HG03175 (cell line): ENCODE measurements around the gene GLRX2.
A peak's percentile ranks its signal among the peaks of the same experiment; 100 is the strongest.
"Not testable (repeated sequence)": the region's sequence is repeated elsewhere in the genome, so short reads cannot be mapped to it uniquely, and the experiment has no call there.

Experiments
- ATAC-seq: cut with Tn5 transposase; IDR thresholded peaks from one replicate; pipeline ENCODE4 v1.9.1; 2021; ENCODE audit warnings: mild to moderate bottlenecking, moderate library complexity; ENCODE audit not compliant: unreplicated experiment

Gene GLRX2, protein sequence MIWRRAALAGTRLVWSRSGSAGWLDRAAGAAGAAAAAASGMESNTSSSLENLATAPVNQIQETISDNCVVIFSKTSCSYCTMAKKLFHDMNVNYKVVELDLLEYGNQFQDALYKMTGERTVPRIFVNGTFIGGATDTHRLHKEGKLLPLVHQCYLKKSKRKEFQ

DNA sequence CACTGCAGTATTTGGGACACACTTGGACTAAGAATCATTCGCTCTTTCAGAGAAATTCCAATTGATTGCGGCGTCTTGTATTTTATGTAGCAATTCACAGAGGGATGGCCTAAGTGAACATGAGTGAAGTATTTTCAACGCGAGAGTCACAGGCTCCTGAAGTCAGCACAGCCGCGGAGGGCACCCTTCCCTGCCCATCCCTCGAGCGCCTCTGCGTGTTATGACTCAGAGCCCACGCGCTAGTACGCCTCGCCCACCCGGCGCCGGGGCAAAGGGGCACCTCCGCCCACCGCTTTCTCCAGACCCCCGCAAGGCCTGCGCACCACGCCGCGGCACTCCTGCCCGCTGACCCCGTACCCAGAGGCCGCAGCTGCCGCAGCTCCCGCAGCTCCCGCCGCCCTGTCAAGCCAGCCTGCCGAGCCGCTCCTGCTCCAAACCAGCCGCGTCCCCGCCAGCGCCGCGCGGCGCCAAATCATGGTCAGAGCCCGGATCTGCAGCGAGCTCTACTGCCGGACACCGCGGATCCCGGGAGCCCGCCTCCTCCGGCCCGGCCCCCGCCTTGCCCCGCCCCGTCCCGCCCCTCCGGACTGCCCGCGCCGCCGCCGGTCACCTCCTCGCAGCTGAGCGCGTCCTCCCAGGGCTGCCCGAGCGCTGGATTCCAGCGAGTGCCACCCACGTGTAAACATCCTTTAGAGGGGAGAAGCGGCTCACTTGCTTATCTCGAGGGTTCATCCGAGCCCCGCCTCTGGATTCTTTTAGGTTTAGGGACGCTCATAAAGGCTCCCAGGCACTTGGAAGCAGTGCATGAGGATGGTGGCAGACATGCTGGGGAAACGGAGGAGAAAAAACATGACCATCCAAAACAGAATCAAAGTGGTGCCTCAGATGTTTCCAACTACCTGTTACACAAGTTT lies at the start of gene GLRX2:
GLRX2 (minus strand) TSS at position 508 of the 914 bp plus-strand sequence; CDS start at position 476, 32 bp downstream.
- peak; percentile 89 for ATAC-seq

DNA sequence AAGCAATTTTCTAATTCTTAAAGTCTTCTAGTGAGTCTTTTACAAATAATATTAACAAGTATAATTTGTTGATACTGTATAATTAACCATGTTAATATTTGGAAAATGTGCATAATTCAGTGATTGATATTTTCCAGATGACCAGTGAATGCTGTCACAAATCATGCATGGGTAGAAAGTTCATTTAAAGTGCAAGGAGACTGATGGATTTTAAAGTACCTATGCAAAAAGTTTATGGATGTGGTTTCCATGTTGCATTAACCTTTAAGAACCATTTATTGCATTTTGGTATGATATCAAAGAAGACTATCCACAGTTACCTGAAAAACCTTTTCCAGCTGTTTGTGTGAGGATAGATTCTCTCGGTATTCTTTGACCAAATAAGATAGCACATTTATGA lies 39.8 kb upstream of the GLRX2 start:
- ATAC-seq, result no peak

DNA sequence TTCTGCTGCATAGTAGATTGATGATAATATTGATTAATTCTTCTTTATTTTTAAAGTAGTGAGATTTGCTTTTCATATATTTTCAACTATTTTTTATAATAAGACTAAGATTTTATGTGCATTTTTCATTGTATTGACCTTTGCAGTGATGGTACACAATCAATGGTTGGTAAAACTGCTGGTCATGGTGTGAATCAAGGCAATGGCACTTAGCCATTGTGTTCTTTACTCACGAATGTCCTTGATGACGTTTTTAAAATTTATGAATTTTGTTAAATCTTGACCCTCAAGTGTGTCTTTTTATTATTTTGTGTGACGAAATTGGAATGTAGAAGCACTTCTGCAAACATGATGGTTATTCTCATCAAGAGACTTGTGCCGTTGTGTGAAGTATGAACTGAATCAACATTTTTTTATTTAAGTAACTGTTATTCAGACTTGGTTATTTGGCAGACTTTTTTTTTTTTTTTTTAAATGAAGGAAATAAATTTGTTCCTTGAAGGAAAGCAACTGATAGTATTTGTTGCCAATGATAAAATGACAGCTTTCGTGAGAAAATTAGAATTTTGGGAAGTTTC lies 39.2 kb upstream of the GLRX2 start:
- no peak for ATAC-seq

DNA sequence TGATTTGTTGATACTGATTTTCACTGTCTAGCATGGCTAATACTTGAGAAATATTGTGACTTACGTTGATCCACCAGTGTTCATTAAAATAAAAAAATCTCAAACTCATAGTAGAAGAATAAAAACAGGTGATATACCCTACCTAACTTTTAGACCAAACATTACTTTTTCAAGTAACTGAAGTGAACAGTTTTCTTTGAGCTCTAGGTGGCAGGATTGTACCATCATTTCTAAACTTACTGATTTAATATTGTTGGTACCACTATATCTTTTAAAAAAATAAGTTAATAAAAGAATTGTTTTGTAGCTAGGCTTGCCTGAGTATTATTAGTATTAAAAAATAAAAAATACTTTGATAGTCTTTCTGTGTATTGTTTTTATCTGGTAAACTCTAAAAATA lies 38.1 kb upstream of the GLRX2 start:
- no peak for ATAC-seq

DNA sequence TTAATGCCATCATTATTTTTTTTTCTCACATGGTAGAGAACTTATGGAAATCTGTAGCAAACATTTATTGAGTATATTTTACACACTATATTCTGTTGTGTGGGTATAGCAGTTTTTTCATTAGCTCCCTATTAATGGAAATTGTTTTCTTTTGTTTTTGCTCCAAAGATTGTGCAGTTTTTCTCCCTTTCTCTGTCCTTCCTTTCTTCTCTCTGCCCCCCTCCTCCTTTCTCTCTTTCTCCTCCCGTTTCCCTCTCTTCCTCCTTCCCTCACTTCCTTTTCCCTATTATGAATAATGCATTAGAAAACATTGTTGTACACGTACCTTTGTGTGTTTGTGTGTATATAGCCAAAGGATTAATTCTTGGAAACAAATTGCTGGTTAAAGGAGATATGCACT lies 37.2 kb upstream of the GLRX2 start:
- no peak for ATAC-seq

DNA sequence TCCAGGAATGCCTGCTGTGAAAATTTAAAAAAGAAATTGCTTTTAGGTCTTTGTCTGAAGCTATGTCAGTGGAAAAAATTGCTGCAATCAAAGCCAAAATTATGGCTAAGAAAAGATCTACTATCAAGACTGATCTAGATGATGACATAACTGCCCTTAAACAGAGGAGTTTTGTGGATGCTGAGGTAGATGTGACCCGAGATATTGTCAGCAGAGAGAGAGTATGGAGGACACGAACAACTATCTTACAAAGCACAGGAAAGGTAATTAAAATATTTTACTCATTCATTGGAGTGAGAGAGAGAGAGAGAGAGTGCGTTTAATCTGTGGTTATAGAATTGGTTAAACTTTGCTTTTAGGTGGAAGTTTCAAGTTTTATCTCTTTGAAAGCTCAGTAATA lies 36.6 kb upstream of the GLRX2 start:
- no peak for ATAC-seq

DNA sequence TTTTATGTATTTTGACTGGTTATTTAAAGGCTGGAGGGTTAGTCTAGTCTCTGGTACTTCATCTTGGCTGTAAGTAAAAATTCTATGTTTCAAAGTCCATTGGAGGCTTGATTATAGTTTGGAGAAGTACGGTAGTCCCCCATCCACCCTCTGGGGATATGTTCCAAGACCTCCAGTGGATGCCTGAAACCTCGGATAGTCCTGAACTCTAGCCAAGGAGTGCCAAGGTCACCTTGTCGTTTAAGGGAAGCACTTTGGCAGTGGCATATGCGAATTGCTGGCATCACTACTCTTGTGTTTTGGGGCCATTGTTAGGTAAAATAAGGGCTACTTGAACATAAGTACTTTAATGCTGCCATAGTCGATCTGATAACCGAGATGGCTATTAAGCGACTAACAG lies 35.0 kb upstream of the GLRX2 start:
- no peak for ATAC-seq

DNA sequence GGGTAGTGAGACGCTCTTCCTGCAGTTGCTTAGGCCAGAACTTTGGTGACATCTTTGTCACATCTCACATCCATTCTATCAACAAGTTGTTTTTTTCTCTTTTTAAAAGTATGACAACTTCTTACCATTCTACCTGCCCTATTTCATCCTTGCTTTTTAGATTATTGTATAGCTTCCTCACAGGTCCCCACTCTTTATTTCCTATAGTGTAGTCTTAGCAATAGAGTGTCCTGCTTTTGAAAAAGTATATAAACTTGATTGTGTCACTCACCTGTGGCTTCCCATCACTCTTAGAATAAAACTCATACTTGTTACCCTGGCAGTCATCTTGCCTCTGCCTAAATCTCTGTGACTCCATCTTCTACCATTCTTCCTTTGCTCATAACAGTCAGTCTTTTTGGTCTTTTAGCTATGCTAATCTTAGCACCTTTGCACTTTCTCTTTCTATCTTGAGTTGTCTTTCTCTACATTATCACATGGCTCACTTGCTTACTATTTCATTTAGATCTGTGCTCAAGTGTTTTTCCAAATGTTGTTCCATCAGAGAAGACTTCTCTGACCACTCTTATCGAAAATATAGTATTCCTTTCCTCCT lies 26.1 kb upstream of the GLRX2 start:
- no peak for ATAC-seq

DNA sequence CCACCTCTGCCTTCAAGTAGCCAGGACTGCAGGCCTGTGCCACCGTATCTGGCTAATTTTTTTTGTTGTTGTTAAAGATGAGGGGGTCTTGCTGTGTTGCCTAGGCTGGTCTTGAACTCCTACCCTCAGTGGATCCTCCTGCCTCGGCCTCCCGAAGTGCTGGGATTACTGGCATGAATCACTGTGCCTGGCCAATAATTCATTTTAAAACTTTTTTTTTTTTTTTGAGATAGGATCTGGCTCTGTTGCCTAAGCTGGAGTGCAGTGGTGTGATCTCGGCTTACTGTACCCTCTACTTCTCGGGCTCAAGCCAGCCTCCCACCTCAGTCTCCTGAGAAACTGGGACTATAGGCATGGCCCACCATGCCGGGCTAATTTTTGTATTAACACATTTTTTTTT lies 20.2 kb upstream of the GLRX2 start:
- ATAC-seq, result no peak

DNA sequence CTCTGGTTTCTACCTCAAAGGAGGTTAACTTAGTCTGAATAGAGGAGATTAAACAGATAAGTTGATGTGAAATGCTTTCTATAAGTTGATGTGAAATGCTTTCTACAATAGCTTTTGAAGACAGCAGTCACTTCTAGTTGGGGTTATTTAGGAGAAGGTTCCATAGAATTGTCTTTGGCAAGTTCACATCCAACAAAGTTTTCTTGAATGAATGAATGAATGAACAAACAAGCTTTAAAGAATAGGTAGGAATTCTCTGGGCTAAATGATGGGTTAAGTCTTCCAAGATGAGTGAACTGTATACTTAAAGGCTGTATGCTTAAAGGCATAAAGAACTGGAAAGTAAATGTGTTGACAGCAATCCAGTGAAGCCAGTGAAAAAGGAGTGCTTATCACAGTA lies 18.5 kb upstream of the GLRX2 start:
- no peak for ATAC-seq

DNA sequence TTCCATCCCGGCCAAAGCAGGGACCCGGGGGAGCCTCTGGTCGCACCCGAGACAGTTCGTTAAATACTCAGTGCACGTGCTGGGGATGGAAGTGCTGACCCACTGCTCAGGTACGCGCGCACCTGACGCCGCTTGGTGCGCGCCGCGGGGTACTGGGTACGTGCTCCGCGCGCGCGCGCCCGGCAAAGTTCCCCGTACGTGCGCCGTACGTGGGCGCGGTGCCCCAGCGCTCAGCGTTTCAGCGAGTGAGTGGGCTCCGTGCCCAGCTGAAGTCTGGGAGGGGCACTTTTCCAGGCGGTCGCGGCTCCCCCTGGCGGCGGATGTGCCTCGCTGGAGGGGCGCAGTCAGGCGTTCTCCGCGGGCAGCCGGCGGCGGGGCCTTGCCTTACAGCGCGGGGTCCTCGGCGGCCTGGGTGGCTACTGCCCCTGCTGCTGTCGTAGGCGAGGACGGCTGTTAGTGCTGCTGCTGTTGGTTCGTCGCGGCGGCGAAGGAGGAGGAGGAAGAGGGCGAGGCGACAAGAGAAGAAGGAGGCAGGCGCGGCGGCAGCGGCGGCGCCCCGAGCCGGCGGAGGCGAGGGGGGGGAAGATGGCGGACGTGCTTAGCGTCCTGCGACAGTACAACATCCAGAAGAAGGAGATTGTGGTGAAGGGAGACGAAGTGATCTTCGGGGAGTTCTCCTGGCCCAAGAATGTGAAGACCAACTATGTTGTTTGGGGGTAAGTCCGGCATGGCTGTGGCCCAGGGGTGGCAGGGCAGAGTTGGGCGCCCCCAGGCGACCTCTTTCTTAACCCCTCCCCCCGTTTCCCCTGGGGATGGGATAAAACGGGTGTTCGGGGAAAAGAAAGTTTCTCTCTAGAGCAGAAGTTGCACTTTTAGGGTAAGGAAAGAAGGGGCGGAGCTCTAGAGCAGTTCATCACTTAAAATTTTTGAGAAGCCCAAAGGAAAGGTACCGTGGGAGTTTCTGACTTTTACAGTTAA lies 16.7 kb upstream of the GLRX2 start, which contains the start of gene CDC73:
CDC73 (plus strand) TSS at position 416 of the 978 bp plus-strand sequence; CDS start at position 586, 170 bp downstream.
- peak; percentile 94 for ATAC-seq

DNA sequence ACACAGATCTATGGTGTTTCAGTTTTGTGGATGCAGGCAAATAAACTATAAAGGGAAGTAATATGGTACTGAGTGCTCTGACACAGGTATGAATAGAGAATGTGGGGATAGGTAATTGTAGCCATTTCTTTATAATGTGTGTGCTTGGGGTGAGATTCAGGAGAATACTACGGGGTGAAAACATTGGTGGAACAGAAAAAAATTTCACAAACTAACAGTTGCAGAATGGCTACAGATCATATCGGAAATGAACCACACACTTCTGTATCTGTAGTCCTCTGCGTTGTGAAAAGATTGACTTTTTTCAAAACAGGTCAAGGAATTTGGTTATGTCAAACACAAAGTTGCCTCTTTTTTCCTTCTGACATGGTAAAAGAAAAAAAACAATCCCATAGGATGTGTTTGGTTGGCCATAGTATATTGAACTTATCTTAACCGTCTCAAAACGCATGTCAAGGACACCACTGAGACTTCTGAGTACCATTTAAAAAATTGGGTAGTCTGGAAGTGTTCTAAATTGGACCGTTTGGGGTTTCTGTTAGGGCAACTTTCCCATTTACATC lies 15.5 kb upstream of the GLRX2 start:
- ATAC-seq, result no peak

DNA sequence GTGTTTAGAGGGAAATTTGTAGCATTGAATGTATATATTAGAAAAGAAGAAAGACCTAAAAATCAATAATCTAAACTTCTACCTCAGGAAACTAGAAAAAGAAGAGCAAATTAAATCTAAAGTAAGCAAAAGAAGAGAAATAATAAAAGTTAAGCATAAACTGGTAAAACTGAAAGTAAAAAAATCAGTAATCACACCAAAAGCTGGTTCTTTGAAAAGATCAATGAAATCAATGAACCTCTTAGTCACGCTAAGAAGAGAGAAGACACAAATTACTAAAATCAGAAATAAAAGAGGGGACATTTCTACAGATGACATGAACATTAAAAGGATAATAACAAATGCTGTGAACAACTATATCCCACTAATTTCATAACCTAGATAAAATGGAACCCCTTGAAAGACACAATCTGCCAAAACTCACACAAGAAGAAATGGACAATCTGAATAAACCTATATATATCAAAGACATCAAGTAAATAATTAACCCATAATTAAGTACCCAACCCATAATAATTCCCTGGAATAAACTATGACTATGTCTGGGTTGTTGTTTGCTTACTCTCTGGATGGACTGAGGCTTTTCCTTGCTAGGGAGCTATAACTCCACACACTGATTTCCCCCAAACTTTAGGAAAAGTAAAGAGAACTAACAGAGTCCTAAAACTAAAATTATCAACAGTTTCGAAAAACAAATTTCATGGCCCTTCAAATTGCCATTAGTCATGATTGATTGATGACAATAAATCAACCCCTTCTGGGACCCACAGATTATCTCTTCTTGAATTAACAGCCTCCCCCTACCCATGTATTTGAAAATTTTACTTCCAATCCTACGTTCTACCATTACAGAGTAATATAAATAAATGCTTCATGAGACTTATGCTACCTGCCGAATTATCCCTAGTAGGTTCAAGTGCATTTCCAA lies 13.9 kb upstream of the GLRX2 start:
- ATAC-seq, result no peak

DNA sequence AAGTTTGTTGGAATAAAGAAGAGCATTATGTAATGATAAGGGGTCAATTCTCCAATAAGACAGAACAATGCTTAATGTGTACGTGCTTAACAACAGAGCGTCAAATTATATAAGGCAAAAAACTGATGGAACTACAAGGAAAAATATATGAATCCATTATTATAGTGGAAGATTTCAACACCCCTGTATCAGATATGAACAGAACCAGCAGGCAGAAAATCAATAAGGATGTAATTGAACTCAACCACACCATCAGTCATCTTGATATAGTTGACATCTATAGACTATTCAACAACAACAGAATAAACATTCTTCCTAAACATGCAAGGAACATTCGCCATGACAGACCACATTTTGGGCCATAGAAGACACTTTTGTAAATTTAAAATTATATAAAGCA lies 13.0 kb upstream of the GLRX2 start:
- ATAC-seq, result no peak

DNA sequence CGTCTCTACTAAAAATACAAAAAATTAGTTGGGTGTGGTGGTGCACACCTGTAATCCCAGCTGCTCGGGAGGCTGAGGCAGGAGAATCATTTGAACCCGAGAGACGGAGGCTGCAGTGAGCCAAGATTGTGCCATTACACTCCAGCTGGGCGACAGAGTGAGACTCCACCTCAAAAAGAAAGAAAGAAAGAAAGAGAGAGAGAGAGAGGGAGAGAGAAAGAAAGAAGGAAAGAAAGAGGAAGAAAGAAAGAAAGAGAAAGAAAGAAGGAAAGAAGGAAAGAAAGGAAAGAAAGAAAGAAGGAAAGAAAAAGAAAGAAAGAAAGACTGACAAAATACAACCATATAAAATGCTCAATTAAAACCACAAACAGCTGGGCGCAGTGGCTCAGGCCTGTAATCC lies 12.0 kb upstream of the GLRX2 start:
- ATAC-seq, result not testable (repeated sequence)

DNA sequence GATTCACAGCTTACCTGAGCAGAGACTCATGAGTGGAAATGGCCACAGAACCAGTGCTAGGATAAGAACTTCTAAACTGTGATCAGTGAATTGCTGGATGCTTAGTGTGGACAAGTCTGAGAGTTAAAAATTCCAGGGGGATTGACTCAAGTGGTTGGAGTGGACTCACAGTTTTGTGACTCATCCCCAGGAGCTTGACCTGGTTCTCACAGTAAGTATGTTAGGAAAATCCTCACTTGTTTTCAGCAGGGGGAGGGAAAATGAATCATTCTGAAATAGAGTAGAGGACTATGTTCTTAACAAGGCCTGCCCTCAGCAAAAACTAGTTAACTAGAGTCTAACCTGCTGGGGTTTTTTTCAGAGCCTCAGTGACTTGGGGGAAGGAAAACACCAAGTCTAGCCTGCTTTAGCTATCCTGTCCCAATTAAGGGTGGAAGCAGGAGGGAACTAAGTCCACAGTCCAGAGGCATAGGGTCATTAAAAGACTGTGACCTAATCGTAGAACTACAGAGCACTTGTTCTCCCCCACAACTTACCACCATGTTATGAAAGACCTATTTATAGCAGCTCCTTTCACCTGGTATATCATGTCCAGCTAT lies 10.5 kb upstream of the GLRX2 start:
- ATAC-seq, result no peak

DNA sequence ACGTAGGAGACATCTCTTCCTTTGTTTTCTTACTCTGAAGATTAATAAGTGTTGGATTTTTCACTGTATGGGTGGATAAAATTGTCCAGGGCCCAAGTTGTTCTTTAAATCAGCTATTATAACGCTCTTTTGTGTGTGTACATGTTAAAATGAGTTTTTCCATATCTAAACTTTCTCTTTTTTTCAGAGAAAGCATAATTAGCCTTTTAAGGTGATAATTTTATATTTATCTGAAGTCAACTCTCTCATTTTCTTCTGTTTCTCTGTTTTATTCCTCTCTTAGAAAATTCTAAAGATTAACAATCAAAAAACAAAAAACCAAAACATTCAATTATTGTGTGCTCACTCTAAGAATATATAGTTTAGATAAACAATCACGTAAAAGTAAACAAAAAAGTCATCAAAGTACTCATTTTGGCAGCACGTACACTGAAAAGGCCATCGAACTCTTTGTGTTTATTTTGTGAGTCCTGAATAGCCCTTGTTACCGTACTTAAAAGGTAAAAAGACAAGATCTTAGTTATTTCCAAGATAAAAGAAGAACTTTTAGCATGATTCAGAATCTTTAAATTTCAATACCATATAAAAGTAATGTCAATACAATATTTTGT lies 9.4 kb upstream of the GLRX2 start:
- no peak for ATAC-seq

DNA sequence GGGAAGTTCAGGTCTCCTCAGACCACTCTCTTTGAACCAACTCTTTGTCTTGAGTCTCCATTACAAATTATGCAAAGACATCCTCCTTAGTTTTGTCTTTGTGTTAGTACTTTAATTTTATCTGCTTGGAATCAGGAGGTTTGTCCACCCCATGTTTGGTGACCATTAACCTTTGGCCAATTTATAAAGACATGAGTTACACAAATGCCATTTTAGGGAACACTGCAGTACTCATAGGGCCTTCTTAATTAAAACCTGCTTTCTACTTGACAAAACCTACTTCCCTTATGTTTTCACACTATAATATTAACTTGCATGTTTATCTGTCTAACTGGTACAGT lies 8.7 kb upstream of the GLRX2 start:
- ATAC-seq, result no peak
